HT1080 (cell line): ENCODE results near the gene SHC4. TPM values are rescaled to one million over a fixed set of nuclear protein-coding genes. Genes with fewer than 3 reads are reported as not detected.
A peak's percentile ranks its signal among the peaks of the same experiment; 100 is the strongest.

ENCODE experiments used
- DNase-seq: peaks from one replicate; pipeline ENCODE4 v3.0.0-alpha.2; 2015; ENCODE audit warnings: low read depth
- polyA plus RNA-seq, 2 experiments: library from polyadenylated mRNA; depleted of rRNA; stranded (reverse); fragments of >200 nt; gene quantifications; 2 replicates each; pipeline ENCODE4 v1.2.3, GENCODE V29; 2015
- total RNA-seq: library from RNA; depleted of rRNA; stranded (reverse); fragments of >200 nt; shearing (Covaris generic); gene quantifications from 2 replicates; pipeline ENCODE4 v1.2.3, GENCODE V29; 2014; rRNA removed

Gene SHC4, protein sequence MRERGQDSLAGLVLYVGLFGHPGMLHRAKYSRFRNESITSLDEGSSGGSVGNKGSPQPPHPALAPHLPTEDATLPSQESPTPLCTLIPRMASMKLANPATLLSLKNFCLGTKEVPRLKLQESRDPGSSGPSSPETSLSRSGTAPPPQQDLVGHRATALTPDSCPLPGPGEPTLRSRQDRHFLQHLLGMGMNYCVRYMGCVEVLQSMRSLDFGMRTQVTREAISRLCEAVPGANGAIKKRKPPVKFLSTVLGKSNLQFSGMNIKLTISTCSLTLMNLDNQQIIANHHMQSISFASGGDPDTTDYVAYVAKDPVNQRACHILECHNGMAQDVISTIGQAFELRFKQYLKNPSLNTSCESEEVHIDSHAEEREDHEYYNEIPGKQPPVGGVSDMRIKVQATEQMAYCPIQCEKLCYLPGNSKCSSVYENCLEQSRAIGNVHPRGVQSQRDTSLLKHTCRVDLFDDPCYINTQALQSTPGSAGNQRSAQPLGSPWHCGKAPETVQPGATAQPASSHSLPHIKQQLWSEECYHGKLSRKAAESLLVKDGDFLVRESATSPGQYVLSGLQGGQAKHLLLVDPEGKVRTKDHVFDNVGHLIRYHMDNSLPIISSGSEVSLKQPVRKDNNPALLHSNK
- 1.0 and 2.0 TPM in 2 replicates for total RNA-seq
- polyA plus RNA-seq (2015; cell fraction: cytosol; rRNA removed): 1.6 and 2.1 TPM in 2 replicates
- polyA plus RNA-seq (2015; cell fraction: nucleus; rRNA removed): 2.9 and 4.1 TPM in 2 replicates

DNA sequence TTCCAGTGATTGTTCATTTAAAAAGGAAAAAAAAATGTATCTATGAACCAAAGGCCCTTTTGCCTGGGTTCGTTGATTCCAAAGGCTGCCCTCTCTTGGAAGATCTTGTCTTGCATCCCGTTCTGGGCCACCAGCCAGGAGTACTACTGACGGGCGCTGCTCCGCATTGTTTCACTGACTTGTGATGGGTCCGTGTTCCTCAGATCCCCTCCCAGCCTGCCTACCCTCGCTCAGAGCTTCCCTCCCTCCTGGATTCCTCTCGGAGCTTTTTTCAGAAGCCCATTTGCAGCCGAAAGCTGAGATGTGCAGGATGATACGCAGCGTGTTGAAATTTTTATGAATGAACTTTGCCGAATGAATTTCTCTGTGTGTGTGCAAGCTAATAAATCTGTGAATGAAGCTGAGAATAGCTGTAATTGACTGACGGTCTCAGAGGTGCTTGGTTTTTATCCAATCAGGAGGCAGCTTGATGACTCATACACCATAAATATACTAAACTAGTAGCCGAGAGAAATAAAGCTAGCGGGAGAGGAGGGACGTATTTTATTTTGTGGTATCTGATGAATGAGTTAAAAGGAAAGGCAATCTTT is at the start of gene SHC4:
SHC4 (minus strand) TSS at position 396 of the 590 bp plus-strand sequence. CDS start 904 bp downstream, outside the sequence.
- DNase-seq: peak; percentile 84

GRCh38 chr15:48999314-48999713 is 35.6 kb upstream of the SHC4 start:
- DNase-seq: no peak

DNA sequence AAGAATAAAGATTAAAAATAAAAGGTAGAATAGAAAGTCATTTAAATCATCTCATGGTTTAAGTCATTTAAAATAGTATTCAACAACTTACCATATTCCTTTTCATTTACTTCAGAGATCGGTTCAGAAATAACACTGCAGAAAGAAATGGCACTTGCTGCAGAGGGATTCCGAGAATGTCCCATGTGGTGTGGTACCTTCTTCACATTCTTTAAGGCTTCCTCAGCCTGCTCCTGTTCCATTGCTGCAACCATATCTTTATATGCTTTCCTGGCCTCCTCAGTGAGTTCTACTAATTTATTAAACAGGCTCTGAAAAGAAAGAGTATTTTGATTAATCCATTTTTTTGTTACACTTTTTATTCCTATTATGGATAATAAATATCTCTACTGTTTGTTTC is 32.6 kb upstream of the SHC4 start:
- no peak for DNase-seq

- no peak for DNase-seq
These were observed 29.7 kb upstream of the SHC4 start for GRCh38 chr15:48993380-48993779.

GRCh38 chr15:48992545-48992944 is 28.8 kb upstream of the SHC4 start:
- no peak for DNase-seq

DNA sequence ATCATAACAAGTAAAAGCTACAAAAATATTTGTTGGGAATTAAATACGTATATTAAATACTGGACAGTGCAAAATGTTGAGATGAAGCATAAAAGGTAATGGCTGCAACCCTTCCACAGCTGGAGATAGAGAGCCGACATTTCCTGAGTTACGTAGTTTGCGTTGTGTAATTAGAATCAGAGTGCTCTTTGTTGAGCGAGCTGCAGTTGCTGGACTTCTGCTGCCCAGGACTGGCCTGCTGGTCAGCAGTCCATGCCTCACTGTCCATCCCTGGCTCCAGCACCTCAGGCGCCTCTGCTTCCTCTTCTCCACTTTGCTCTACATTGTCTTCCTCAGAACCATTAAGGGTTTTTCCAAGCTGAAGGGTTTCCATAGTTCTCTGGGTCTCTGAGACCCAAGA is 28.4 kb upstream of the SHC4 start:
- no peak for DNase-seq

GRCh38 chr15:48989170-48989569 is 25.5 kb upstream of the SHC4 start:
- no peak for DNase-seq

GRCh38 chr15:48987142-48987541 is 23.4 kb upstream of the SHC4 start:
- DNase-seq: no peak

- no peak for DNase-seq
These were observed 22.5 kb upstream of the SHC4 start for GRCh38 chr15:48986240-48986639.

DNA sequence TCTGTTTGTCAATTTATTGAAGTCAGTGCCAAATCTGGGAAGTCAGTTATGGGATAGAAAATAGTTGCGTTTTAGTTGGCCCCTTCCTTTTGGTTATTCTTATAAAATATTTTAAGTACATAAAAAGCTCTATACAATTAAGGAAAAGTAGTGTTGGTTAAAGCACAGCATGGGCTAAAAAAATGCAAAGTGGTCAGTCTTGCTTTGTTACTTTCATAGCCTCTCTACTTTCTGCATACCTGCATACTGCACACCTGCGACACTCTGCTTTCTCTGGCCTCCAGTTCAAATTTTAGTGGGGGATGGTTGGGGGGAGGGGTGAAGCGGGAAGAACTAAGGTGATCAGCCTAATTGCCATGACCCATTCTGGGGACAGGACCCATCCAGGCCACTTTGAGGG is 21.8 kb upstream of the SHC4 start:
- DNase-seq: no peak

GRCh38 chr15:48984811-48985352 is 21.2 kb upstream of the SHC4 start:
- no peak for DNase-seq

DNA sequence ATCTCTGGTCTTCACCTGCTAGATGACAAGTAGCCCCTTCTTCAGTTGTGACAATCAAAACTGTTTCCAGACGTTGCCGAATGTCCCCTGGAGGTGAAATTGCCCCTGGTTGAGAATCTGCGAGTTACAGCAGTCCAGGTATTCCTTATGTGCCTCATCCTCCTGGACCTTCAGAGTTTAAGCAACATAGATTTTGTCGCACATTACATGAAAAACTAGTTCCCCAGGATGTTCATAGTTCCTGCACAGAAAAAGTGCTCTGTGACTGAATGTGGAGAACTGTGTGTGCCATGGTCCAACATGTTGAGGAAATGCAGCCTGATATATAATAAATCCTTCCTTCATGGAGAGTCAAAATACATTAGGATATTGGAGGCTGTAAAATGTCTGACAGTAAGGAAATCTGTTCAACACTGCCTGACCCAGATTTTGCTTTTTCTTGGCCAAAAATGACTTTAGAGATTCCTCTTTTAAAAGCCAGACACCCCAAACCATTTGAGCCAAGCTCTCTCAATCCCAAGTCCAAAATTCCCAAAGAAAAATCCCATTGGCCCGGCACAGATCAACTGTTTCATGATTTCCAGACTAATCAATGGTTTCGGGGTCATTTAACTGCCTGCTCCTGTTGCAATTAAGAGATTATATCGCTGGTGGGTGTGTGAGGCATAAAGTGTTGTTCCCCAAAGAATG is 20.4 kb upstream of the SHC4 start:
- no peak for DNase-seq

- DNase-seq: no peak
These were observed 19.6 kb upstream of the SHC4 start for GRCh38 chr15:48983300-48983699.

DNA sequence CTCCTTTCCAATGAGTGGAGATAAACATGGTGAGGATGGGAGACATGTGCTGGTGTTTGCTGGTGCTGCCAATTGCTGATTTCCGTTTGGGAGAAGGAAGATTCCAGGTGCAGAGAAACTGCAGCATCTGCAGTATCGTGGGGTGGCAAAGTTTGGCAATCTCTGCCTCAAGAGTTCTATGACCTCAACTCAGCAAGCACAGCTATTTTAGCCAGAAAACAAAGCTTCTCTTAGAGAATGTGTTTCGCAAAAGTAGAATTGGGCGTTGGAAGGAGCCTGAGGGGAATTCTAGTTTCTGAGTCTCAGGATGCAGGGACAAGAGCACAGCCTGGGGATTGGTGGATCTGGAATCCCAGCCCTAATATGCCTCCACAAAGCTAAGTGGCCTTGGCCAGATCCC is 18.2 kb upstream of the SHC4 start:
- DNase-seq: no peak

GRCh38 chr15:48978638-48979037 is 14.9 kb upstream of the SHC4 start:
- DNase-seq: no peak

DNA sequence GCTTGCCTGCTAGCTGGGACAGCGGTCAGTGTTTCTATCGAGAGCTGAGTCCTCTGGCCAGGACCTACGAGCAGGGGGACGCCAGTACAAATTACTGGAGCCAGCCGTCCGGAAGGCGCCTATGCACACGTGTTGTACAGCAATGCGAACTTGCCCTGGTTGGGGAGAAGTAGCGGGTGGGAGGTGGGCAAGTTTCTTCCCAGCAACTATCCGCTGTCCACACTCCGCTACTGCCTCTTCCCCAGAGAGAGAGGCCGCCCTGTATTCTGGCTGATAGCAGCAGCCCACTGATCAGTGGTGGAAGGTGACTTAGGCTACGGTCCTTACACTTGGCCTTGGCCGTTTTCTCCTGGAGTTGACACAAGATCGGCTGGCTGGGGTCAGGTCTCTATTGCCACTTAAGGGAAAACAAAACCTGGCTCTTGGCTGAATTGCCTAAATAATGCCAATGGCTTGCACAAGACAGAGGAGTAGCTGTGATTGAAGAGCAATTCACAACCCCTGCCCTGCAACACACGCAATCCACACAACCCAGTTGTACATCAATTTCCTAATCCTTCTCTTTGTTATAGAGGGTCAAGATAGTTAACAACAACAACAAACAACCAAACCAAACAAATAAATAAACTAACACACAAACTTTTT is 12.8 kb upstream of the SHC4 start:
- DNase-seq: no peak

DNA sequence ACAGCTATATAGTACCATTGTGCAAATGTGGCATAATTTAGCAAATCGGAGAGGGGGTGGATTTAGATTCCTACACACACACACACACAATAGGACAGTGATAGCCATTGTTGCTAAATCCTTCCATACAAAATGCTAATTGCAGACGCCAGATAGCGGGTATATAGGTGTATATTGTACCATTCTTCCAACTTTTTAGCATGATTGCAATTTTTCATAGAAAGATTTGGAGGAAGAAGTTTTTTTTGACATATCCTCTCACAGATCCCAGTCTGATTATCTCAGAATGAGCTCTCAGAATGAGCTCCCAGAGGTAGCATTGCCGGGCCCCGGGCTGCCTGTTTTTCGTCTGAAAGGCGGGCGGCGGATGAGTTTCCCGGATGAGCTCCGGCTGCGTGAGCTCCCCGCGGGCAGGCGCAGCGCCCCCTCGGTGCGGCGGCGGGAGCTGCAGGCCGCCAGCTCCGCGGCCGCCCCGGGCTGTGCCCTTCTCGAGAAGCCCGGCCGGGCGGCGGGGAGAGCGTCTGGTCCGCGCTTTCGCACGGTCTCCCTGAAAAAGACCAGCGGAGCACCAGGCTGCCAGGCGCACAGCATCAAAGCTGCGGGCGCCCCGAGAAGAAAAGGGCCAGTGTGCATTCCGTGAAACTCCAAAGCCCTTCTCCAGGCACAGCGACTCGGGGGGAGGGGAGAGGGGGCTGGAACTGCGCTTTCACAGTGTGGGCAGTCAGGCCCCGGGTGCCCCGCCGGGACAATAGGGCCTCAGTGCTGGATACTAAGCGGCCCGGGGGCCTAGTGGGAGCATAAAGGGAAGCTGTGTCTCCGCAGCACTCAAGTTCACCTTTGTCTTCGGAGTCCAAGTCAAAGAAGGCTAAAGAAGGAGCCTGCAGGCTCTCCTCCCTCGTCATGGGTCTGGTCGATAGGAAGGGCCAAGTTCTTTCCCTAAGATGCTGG is 12.0 kb upstream of the SHC4 start:
- peak; percentile 78 for DNase-seq

- DNase-seq: no peak
These were observed 11.2 kb upstream of the SHC4 start for GRCh38 chr15:48974882-48975281.

DNA sequence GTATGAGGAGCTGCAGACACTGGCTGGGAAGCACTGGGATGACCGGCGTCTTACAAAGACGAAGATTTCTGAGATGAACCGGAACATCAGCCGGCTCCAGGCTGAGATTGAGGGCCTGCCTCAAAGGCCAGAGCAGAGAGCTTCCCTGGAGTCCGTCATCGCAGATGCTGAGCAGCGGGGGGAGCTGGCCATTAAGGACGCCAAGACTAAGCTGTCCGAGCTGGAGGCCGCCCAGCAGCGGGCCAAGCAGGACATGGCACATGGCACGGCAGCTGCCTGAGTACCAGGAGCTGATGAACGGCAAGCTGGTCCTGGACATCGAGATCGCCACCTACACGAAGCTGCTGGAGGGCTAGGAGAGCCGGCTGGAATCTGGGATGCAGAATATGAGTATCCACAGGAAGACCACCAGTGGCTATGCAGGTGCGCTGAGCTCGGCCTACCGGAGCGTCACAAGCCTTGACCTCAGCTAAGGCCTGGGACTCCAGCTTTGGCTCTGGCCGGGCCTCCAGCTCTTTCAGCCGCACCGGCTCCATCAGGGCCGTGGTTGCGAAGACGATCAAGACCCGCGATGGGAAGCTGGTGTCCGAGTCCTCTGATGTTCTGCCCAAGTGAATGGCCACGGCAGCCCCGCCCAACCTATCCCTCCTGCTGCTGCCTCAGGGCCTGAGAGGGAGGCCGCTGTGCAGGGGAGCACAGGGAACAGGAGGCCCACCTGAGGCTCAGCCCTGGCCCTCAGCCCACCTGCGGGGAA is 9.2 kb upstream of the SHC4 start:
- no peak for DNase-seq
